NOMO-1 treated with dmso at 0.1 percent for 144 hours (cell line): ENCODE data around the gene IPPK.

Source experiments
- DNase-seq: peaks from one replicate; lab custom pipeline; 2025; ENCODE audit not compliant: unreplicated experiment; lab: John Stamatoyannopoulos, UW

IPPK gene

GRCh38 chr9:92615790-92616189, 54.1 kb downstream of the IPPK start:
- DNase-seq: no peak

GRCh38 chr9:92614763-92615461, 55.0 kb downstream of the IPPK start:
- DNase-seq: no peak

GRCh38 chr9:92614123-92614510, 55.8 kb downstream of the IPPK start:
- no peak for DNase-seq

- no peak for DNase-seq
Observed at GRCh38 chr9:92613268-92614122, 56.4 kb downstream of the IPPK start.

- no peak for DNase-seq
Observed at GRCh38 chr9:92612816-92613215, 57.1 kb downstream of the IPPK start.

- no peak for DNase-seq
Observed at GRCh38 chr9:92612292-92612691, 57.6 kb downstream of the IPPK start.

- no peak for DNase-seq
Observed at GRCh38 chr9:92611621-92612285, 58.2 kb downstream of the IPPK start.

- DNase-seq: no peak
Observed at GRCh38 chr9:92610470-92611420, 59.2 kb downstream of the IPPK start.

- DNase-seq: no peak
Observed at GRCh38 chr9:92608909-92609445, 61.0 kb downstream of the IPPK start.

- DNase-seq: no peak
Observed at GRCh38 chr9:92608241-92608908, 61.6 kb downstream of the IPPK start.

GRCh38 chr9:92607773-92608172, 62.2 kb downstream of the IPPK start:
- DNase-seq: no peak

GRCh38 chr9:92607088-92607487, 62.8 kb downstream of the IPPK start:
- no peak for DNase-seq

GRCh38 chr9:92605224-92605623, 64.7 kb downstream of the IPPK start:
- no peak for DNase-seq

- no peak for DNase-seq
Observed at GRCh38 chr9:92603990-92604389, 65.9 kb downstream of the IPPK start.

GRCh38 chr9:92603100-92603499, 66.8 kb downstream of the IPPK start:
- DNase-seq: no peak

GRCh38 chr9:92602413-92602812, 67.5 kb downstream of the IPPK start:
- DNase-seq: no peak

- no peak for DNase-seq
Observed at GRCh38 chr9:92601451-92601850, 68.5 kb downstream of the IPPK start.

- no peak for DNase-seq
Observed at GRCh38 chr9:92600462-92601261, 69.3 kb downstream of the IPPK start.

GRCh38 chr9:92599938-92600461, 69.9 kb downstream of the IPPK start:
- no peak for DNase-seq
